GM18520 (cell line): ENCODE data around the gene PAXX.

Experiments
- ATAC-seq: cut with Tn5 transposase; IDR thresholded peaks from one replicate; pipeline ENCODE4 v1.9.1; 2021; ENCODE audit not compliant: unreplicated experiment

The PAXX gene

GRCh38 chr9:136964833-136965422, 27.3 kb upstream of the PAXX start:
- no peak for ATAC-seq

DNA sequence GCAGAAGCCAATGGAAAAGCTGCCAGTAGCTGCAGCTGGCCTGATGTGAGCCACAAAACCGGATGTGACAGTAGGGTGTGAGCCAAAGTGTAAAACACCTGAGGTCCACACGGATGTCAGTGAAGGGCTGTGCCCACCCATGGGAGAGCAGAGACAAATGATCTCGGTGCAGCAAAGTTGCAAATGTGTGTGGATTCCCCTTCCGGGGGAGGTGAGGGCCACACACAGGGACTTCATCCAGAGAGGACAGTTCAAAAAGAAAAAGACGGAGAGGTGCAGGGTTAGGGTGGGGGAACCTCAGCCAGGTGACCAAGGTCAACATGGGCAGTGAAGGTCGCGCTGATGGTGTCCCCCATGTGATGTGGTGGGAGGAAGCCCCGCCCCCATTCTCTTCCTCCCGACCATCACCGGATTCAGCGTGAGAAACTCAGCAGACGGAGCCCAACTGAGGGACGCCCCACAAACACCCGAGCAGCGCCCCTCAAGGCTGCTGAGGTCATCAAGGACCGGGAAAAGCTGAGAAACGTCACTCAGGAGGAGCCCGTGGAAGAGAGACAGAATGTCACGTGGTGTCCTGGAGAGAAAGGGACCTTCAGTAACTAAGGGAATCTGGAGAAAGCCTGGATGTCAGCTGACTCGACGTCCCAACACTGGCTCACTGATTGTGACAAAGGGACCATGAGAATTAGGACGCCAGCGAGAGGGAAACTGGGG, 26.3 kb upstream of the PAXX start:
- ATAC-seq, result no peak

GRCh38 chr9:136968333-136969127, 23.7 kb upstream of the PAXX start:
- no peak for ATAC-seq

GRCh38 chr9:136969150-136969549, 23.1 kb upstream of the PAXX start:
- ATAC-seq, result no peak

DNA sequence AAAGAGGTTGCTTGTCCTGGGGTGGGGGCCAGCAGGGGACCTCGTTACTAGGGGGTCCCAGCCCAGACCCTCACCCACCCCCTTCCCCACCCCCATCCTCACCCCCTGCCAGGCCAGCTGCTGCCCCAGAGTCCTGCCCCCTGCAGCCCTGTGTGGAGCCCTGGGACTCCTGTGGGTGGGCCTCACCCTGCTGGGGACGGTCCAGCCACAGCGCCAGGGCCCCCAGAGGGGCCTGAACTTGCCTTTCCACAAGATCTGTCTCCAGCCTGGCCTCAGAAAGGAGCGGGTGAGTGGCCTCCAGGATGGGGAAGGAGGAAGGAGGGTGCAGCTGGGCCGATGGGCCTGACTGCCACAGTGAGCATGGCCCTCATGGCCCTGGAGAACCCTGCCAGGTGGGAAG, 22.4 kb upstream of the PAXX start:
- no peak for ATAC-seq

DNA sequence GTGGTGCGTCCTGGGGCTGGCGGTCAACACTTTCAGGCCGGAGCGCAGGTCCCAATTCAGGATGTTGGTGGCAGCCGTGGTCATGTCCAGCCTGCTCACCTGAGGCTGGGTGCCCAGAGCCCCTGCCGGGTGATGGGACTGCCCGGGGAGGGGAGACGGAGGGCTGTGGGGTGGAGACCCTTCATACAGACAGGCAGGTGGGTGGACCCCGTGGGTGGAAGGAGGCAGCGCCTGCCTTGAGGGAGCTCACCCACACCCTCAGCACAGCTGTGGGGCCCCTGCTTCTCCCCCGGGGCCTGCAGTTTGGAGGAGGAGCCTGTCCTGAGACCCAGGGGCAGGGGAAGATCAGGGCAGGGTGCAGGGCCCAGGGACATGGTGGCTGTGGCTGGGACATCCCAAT, 21.9 kb upstream of the PAXX start:
- ATAC-seq, result no peak

GRCh38 chr9:136971746-136972145, 20.5 kb upstream of the PAXX start:
- no peak for ATAC-seq

- ATAC-seq, result no peak
These were observed 19.9 kb upstream of the PAXX start for GRCh38 chr9:136972335-136972734.

- ATAC-seq, result no peak
These were observed 19.5 kb upstream of the PAXX start for GRCh38 chr9:136972743-136973142.

- ATAC-seq, result no peak
These were observed 18.3 kb upstream of the PAXX start for GRCh38 chr9:136973618-136974617.

DNA sequence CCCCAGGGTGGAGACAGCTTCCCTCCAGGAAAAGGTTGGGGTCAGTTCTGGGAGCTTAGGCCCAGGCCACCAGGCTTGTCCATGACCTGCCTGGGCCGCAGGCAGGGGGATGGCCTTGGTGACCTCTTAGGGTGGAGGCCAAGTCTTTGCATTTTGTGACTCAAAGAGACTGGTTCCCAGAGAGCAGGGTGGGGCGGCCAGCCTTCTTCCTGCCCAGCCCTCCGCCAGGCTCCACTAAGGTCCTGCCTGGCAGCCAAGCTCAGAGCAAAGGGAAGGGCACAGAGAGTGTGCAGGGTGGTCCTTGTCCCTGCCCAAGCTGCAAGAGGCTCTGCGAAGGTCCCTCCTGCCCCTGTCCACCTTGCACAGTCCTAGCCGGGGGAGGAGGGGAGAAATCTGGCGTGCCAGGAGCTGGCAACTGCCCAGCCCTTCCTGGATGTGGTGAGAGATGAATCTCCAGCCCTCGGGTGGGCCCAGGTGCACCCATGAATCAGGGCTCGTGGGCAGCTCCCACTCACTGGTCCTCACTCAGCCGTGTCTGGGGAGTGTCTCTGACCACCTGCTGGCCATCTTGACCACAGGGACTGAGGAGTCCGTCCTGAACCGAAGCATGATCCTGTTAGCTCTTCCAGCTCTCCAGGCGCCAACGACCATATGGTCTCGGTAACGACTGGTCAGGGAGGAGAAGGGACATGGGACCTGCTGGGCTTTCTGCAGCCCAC, 17.2 kb upstream of the PAXX start:
- ATAC-seq, result no peak

- ATAC-seq, result no peak
These were observed 16.6 kb upstream of the PAXX start for GRCh38 chr9:136975644-136976043.

DNA sequence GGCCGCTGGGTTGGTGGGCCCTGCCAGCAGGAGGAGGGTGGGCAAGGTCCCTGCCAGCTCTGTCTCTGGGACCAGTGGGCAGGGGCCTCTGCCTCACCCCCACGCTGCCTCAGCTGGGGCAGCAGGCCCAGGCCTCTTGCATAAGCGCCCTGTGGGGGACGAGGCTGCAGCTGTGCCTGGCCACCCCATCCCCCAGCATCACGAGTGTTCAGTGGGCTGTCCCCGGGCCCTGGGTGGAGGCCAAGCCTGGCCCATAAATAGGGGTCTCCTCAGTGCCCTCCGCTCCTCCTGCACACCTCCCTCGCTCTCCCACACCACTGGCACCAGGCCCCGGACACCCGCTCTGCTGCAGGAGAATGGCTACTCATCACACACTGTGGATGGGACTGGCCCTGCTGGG, 15.0 kb upstream of the PAXX start, which contains the start of gene PTGDS:
PTGDS (plus strand) TSS at position 282 of the 400 bp plus-strand sequence; CDS start at position 357, 75 bp downstream.
- no peak for ATAC-seq

GRCh38 chr9:136977649-136978072, 14.6 kb upstream of the PAXX start:
- ATAC-seq, result no peak

DNA sequence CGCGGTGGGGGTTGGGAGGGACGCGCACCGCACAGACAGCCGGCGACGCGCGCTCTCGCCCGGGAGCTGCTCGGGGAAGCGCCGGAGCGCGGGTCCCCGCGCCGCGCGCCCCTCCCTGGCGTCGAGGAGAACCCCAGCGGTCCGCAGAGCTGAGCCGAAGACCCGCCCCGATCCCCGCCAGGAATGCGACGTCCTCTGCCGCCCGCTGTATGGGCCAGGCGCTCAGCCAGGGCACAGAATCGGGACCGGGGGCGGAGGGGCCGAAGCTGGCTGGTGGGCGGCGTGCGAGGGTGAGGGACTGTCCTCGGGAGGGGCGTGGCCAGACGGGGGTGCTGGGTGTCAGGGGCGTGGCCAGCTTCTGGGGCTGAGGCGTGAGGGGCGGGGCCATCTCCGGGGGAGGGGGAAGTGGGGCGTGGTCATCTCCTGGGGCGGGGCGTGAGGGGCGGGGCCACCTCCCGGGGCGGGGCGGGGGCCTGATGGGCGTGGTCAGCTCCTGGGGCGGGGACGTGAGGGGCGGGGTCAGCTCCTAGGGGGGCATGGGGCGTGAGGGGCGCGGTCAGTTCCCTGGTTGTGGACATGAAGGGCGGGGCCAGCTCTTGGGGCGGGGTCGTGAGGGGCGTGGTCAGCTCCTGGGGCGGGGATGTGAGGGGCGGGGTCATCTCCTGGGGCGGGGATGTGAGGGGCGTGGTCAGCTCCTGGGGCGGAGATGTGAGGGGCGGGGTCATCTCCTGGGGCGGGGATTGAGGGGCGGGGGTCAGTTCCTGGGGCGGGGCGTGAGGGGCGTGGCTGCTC, 14.0 kb upstream of the PAXX start:
- ATAC-seq, result no peak

DNA sequence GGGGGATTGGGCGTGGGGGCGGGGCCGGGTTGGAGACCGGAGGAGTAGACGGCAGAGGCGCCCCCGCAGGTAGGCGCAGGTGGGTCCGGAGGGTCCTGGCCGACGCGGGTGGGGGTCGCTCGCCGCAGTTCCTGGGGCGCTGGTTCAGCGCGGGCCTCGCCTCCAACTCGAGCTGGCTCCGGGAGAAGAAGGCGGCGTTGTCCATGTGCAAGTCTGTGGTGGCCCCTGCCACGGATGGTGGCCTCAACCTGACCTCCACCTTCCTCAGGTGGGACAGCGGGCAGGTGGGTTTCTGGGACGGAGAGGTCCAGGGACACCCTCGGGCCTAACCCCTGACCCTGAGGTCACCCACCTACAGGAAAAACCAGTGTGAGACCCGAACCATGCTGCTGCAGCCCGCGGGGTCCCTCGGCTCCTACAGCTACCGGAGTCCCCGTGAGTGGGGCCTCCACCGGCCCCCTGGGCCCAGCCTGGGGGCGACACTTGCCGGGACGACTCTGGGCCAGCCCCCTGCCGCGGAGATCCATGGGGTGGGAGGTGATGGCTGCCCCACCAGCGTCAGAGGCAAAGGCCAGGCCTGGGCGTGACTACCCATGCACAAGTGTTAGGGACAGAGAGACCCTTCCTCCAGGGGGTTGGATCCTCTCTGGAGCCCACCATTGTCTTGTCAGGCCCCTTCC, 13.2 kb upstream of the PAXX start:
- no peak for ATAC-seq

DNA sequence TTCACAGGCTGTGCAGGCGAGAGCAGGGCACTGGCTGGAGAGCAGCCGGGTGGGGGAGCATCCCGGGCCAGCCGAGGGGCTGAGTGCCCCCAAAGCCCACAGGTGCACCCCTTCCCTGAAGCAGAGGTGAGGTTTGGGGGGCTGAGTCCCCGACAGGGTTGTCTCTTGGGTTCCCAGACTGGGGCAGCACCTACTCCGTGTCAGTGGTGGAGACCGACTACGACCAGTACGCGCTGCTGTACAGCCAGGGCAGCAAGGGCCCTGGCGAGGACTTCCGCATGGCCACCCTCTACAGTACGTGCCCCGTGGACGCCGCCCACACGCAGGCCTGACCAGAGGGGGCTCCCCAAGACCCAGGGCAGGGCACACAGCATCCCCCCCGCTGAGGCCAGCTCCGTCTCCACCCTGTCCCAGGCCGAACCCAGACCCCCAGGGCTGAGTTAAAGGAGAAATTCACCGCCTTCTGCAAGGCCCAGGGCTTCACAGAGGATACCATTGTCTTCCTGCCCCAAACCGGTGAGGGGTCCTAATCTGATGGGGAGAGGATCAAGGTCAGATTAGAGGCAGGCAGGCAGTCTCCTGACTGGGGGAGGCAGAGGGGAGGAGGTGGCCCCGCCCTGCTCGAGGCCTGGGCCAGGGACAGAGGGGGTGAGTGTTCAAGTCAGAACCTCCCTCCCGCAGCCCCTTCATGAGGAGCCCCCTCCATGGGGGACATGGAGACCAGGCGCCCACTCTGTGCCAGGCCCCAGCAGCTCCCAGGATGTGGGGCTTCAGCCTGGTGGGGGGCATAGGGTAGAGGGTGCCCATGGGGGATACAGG, 12.2 kb upstream of the PAXX start:
- no peak for ATAC-seq
